ENCODE results near the gene MYH11.

GRCh38 chr16:15705064-15705565 lies 151.7 kb downstream of the MYH11 start:
- no peak for TF ChIP-seq L3MBTL2 (conservative IDR thresholded peaks at IDR 0.05)
- TF ChIP-seq FOXM1 (IDR thresholded peaks at IDR 0.05; ENCODE audit: borderline replicate concordance): no peak
- no peak for TF ChIP-seq TARDBP (IDR thresholded peaks at IDR 0.05)
- TF ChIP-seq ZNF384 (IDR thresholded peaks at IDR 0.05): no peak
- TF ChIP-seq CTBP1 (IDR thresholded peaks at IDR 0.05; ENCODE audit: borderline replicate concordance): no peak
- TF ChIP-seq SP1 (IDR thresholded peaks at IDR 0.05): no peak
- TF ChIP-seq BHLHE40 (IDR thresholded peaks at IDR 0.05; ENCODE audit: borderline replicate concordance): no peak
- no peak for TF ChIP-seq FOXK2 (IDR thresholded peaks at IDR 0.05)
- TF ChIP-seq PKNOX1 (IDR thresholded peaks at IDR 0.05): no peak

Measured in HEK293T (cell line).